ENCODE results near the gene FHOD1. TPM values are rescaled to one million over a fixed set of nuclear protein-coding genes. Genes with fewer than 3 reads are reported as not detected.

The FHOD1 gene
- total and polyA plus RNA-seq, 2 donors (not counting 1 experiment from before 2014, with no cell fraction given), result 46.3 to 46.9 TPM

DNA sequence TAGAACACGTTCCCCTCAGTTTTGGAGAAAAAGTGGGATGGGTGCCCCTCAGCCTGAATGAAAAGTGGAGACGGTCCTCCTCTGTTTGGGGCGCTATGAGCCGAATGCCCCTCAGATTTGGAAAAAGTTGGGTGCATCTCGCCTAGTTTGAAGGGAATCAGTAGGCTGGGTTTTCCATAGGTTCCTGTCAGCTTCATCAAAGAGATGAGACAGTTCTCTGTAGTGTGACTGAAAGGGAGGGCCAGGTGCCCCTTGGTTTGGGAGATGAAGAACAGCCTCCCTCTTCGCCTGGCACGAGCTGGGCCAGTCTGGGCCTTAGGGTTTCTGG is 756 bp upstream of the FHOD1 start:
- no peak overlapping the region for H3K27ac ChIP-seq (ENCODE audit: low read length in 2 of 2)
- H3K9ac ChIP-seq (ENCODE audit: low read length), result peak overlapping the region; percentile 81
- H3K4me1 ChIP-seq (ENCODE audit: control insufficient read depth in 2 of 2, insufficient read depth in 2 of 2, low read length in 2 of 2), result peaks cover 46 to 55% of the 10 kb centered on the region in 2 donors
- H3K36me3 ChIP-seq (replicated peaks in 1 of 2; ENCODE audit: control extremely low read depth in 1 of 2, control insufficient read depth in 1 of 2, extremely low read depth in 1 of 2, insufficient read depth in 2 of 2, low read length in 1 of 2), result no peaks in the 10 kb centered on the region
- Mint-ChIP-seq H3K27ac (peak overlapping the region; percentile 90), H3K4me3 (peak overlapping the region; percentile 96), H3K27me3 (peaks cover 9% of the 10 kb centered on the region), H3K4me1 (peaks cover 53% of the 10 kb centered on the region), H3K9me3 (ENCODE audit: insufficient read depth) (no peaks in the 10 kb centered on the region)
- peak overlapping the region; percentile 100 for H3K4me2 ChIP-seq (replicated peaks; ENCODE audit: low read depth, low read length, poor library complexity, severe bottlenecking)
- peaks cover 0 to 19% (median 13%) of the 10 kb centered on the region in 4 experiments for H3K27me3 ChIP-seq (replicated peaks in 1 of 4; ENCODE audit: control extremely low read depth in 1 of 4, control insufficient read depth in 3 of 4, insufficient read depth in 4 of 4, low read length in 3 of 4)
- POLR2A ChIA-PET, result interaction anchor here (0.6 to 3.7 kb wide), 2 partner anchors 21 to 89 kb away, joined by 3 to 27 read pairs; partner anchors contain the start of gene TMEM208
- H2AFZ ChIP-seq (ENCODE audit: insufficient read depth, low read depth, low read length, poor library complexity, severe bottlenecking), result peak overlapping the region; percentile 86
- H4K20me1 ChIP-seq (ENCODE audit: control insufficient read depth, insufficient read depth, low read length, poor library complexity, severe bottlenecking), result peaks cover 8% of the 10 kb centered on the region
- CTCF ChIA-PET, result interaction anchor here (0.9 to 4.2 kb wide), 5 partner anchors 13 to 232 kb away, joined by 3 to 19 read pairs (median 10); partner anchors contain the start of genes ATP6V0D1 and TMEM208
- ATAC-seq (ENCODE audit: low read depth) (no peak), DNase-seq (peak; percentile 40)
- peaks cover 11% of the 10 kb centered on the region for H3K79me2 ChIP-seq (ENCODE audit: control insufficient read depth, insufficient read depth, low read length)
- 5% methylated on average over 7 of the region's 7 CpGs for WGBS (ENCODE audit: insufficient coverage)
- peak overlapping the region; percentile 60 to 97 (median 79) for H3K4me3 ChIP-seq (ENCODE audit: control extremely low read depth in 1 of 5, extremely low read depth in 1 of 5, insufficient read depth in 1 of 5, low read depth in 2 of 5, low read length in 4 of 5)
- TF ChIP-seq EZH2 (IDR thresholded peaks at IDR 0.05; ENCODE audit: borderline replicate concordance, insufficient read depth, low read depth, low read length, poor library complexity, severe bottlenecking) (no peak), CTCF (IDR thresholded peaks at IDR 0.05) (no peak)
- intact Hi-C loops (cut with micrococcal nuclease), result loop anchor here (10.0 kb wide), 1 partner anchor 417 kb away; the partner anchor contains the start of genes ACD, C16orf86, ENKD1 and PARD6A
- H3K9me3 ChIP-seq (ENCODE audit: control extremely low read depth in 1 of 3, control insufficient read depth in 2 of 3, insufficient read depth in 1 of 3, low read length in 2 of 3), result no peaks in the 10 kb centered on the region

DNA sequence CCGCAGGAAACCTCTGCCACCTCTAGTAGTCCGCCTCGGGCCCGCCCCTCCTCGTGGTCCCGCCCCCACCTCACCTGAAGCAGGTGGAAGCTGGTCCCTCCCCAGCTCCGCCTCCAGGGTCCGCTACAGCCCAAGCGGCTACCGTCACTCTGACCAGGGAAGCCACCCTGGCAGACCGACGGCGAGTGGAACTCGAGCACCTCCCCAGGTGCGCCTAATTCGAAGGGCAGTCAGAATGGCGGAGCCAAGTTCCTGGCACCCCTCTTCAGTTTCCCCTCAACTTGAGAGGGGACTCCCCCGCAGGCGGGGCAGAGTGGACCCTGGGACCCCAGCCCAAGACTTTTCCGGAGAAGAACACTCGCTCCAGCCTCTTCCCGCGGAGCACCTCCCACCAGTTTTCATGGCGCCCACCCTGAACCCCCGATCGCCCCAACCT is 507 bp downstream of the FHOD1 start:
- ChIA-PET POLR2A (interaction anchor here (0.6 to 3.7 kb wide), 3 partner anchors 20 to 233 kb away, joined by 3 to 27 read pairs (median 4); partner anchors contain the start of gene TMEM208), CTCF (interaction anchor here (1.0 to 4.2 kb wide), 7 partner anchors 15 to 103 kb away, joined by 3 to 33 read pairs (median 10); partner anchors contain the start of gene TMEM208)
- H3K79me2 ChIP-seq (ENCODE audit: control insufficient read depth, insufficient read depth, low read length), result peaks cover 20% of the 10 kb centered on the region
- H3K4me3 Mint-ChIP-seq, result peak overlapping the region; percentile 96
- peak overlapping the region; percentile 81 for H3K9ac ChIP-seq (ENCODE audit: low read length)
- peak overlapping the region; percentile 70 to 97 (median 79) for H3K4me3 ChIP-seq (ENCODE audit: control extremely low read depth in 1 of 5, extremely low read depth in 1 of 5, insufficient read depth in 1 of 5, low read depth in 2 of 5, low read length in 4 of 5)
- H3K27me3 ChIP-seq (replicated peaks in 1 of 4; ENCODE audit: control extremely low read depth in 1 of 4, control insufficient read depth in 3 of 4, insufficient read depth in 4 of 4, low read length in 3 of 4), result peaks cover 0 to 17% (median 12%) of the 10 kb centered on the region in 4 experiments
- peaks cover 0 to under 1% of the 10 kb centered on the region in 2 experiments for H3K36me3 ChIP-seq (replicated peaks in 1 of 2; ENCODE audit: control extremely low read depth in 1 of 2, control insufficient read depth in 1 of 2, extremely low read depth in 1 of 2, insufficient read depth in 2 of 2, low read length in 1 of 2)
- H2AFZ ChIP-seq (ENCODE audit: insufficient read depth, low read depth, low read length, poor library complexity, severe bottlenecking), result peak overlapping the region; percentile 82
- peak overlapping the region; percentile 70 for H3K27ac Mint-ChIP-seq
- DNase-seq, result no peak
- H3K4me1 Mint-ChIP-seq, result peaks cover 53% of the 10 kb centered on the region
- peaks cover 9% of the 10 kb centered on the region for H3K27me3 Mint-ChIP-seq
- H3K4me1 ChIP-seq (ENCODE audit: control insufficient read depth in 2 of 2, insufficient read depth in 2 of 2, low read length in 2 of 2), result peaks cover 46 to 55% of the 10 kb centered on the region in 2 donors
- intact Hi-C loops (cut with micrococcal nuclease), result loop anchor here (1.0 to 10.0 kb wide), 7 partner anchors 19 to 418 kb away; partner anchors contain the start of genes ACD, ATP6V0D1, C16orf86 and E2F4
- H3K9me3 Mint-ChIP-seq (ENCODE audit: insufficient read depth), result no peaks in the 10 kb centered on the region
- no peak for TF ChIP-seq EZH2 (IDR thresholded peaks at IDR 0.05; ENCODE audit: borderline replicate concordance, insufficient read depth, low read depth, low read length, poor library complexity, severe bottlenecking)
- TF ChIP-seq CTCF (IDR thresholded peaks at IDR 0.05), result no peak
- H3K27ac ChIP-seq (ENCODE audit: low read length in 2 of 2), result peak overlapping the region; percentile 16 to 48
- 0% methylated on average over 26 of the region's 26 CpGs for WGBS (ENCODE audit: insufficient coverage)
- H3K9me3 ChIP-seq (ENCODE audit: control extremely low read depth in 1 of 3, control insufficient read depth in 2 of 3, insufficient read depth in 1 of 3, low read length in 2 of 3), result no peaks in the 10 kb centered on the region
- H3K4me2 ChIP-seq (replicated peaks; ENCODE audit: low read depth, low read length, poor library complexity, severe bottlenecking), result peak overlapping the region; percentile 100
- peaks cover 8% of the 10 kb centered on the region for H4K20me1 ChIP-seq (ENCODE audit: control insufficient read depth, insufficient read depth, low read length, poor library complexity, severe bottlenecking)
- no peak for ATAC-seq (ENCODE audit: low read depth)

Measured in B cell (primary cell).